Activated T-cell treated with anti-CD3 and anti-CD28 coated beads, Interleukin-2, amount 50 U/mL, for 4 hours (primary cell): ENCODE data around the gene TMEM130. TPM values are rescaled to one million over a fixed set of nuclear protein-coding genes. Genes with fewer than 3 reads are reported as not detected.
A peak's percentile ranks its signal among the peaks of the same experiment; 100 is the strongest.

Experiments
- ATAC-seq, 2 donors: fragments of 200-7000 bp; cut with Tn5 transposase; one replicate each; pipeline ENCODE4 v1.10.0; 2021
- DNase-seq: peaks from one replicate; pipeline ENCODE4 v3.0.0-alpha.2; 2020
- H3K27me3 Mint-ChIP-seq: one replicate; pipeline ENCODE4 v1.8.0; 2021; ENCODE audit warnings: low read depth, mixed read lengths
- H3K36me3 Mint-ChIP-seq: one replicate; pipeline ENCODE4 v1.8.0; 2022; ENCODE audit warnings: mixed read lengths; ENCODE audit not compliant: insufficient read depth
- H3K4me1 Mint-ChIP-seq: one replicate; pipeline ENCODE4 v1.8.0; 2021; ENCODE audit warnings: low read depth, mixed read lengths
- H3K4me3 Mint-ChIP-seq: one replicate; pipeline ENCODE4 v1.8.0; 2021; ENCODE audit warnings: mild to moderate bottlenecking, moderate library complexity, mixed read lengths
- H3K9me3 Mint-ChIP-seq: one replicate; pipeline ENCODE4 v1.8.0; 2021; ENCODE audit warnings: mixed read lengths
- total RNA-seq, 3 donors: library from RNA; stranded (reverse); gene quantifications; one replicate each; pipeline ENCODE4 v1.2.1, GENCODE V29; 2021

Gene TMEM130
- total RNA-seq, 3 donors from 2014 or later, result not detected

- H3K9me3 Mint-ChIP-seq, result no peaks in the 10 kb centered on the region
- H3K36me3 Mint-ChIP-seq, result no peaks in the 10 kb centered on the region
- no peak overlapping the region for H3K4me3 Mint-ChIP-seq
- ATAC-seq (peak; percentile 71 to 75), DNase-seq (peak; percentile 68)
- no peaks in the 10 kb centered on the region for H3K4me1 Mint-ChIP-seq
- H3K27me3 Mint-ChIP-seq, result peaks cover 16% of the 10 kb centered on the region
These were observed 28.4 kb downstream of the TMEM130 start for GRCh38 chr7:98841179-98841997.

GRCh38 chr7:98840722-98841121 lies 29.1 kb downstream of the TMEM130 start:
- Mint-ChIP-seq H3K36me3 (no peaks in the 10 kb centered on the region), H3K9me3 (no peaks in the 10 kb centered on the region), H3K27me3 (peaks cover 18% of the 10 kb centered on the region), H3K4me3 (no peak overlapping the region), H3K4me1 (no peaks in the 10 kb centered on the region)
- ATAC-seq (no peak), DNase-seq (no peak)

GRCh38 chr7:98840096-98840495 lies 29.7 kb downstream of the TMEM130 start:
- Mint-ChIP-seq H3K4me3 (no peak overlapping the region), H3K27me3 (peaks cover 18% of the 10 kb centered on the region), H3K4me1 (no peaks in the 10 kb centered on the region), H3K36me3 (no peaks in the 10 kb centered on the region), H3K9me3 (no peaks in the 10 kb centered on the region)
- no peak for DNase-seq
- ATAC-seq, result no peak

- Mint-ChIP-seq H3K9me3 (no peaks in the 10 kb centered on the region), H3K27me3 (peaks cover 23% of the 10 kb centered on the region), H3K36me3 (no peaks in the 10 kb centered on the region), H3K4me1 (no peaks in the 10 kb centered on the region), H3K4me3 (no peak overlapping the region)
- DNase-seq (no peak), ATAC-seq (no peak)
These were observed 32.2 kb downstream of the TMEM130 start for GRCh38 chr7:98837630-98837972.

GRCh38 chr7:98836811-98837629 lies 32.8 kb downstream of the TMEM130 start:
- Mint-ChIP-seq H3K9me3 (no peaks in the 10 kb centered on the region), H3K36me3 (no peaks in the 10 kb centered on the region), H3K4me3 (no peak overlapping the region), H3K27me3 (peaks cover 23% of the 10 kb centered on the region), H3K4me1 (no peaks in the 10 kb centered on the region)
- no peak for ATAC-seq
- DNase-seq, result no peak

- Mint-ChIP-seq H3K36me3 (no peaks in the 10 kb centered on the region), H3K4me1 (no peaks in the 10 kb centered on the region), H3K4me3 (no peak overlapping the region), H3K9me3 (no peaks in the 10 kb centered on the region), H3K27me3 (peaks cover 21% of the 10 kb centered on the region)
- no peak for DNase-seq
- no peak for ATAC-seq
These were observed 34.9 kb downstream of the TMEM130 start for GRCh38 chr7:98834949-98835348.

GRCh38 chr7:98833022-98833421 lies 36.8 kb downstream of the TMEM130 start:
- H3K9me3 Mint-ChIP-seq, result no peaks in the 10 kb centered on the region
- DNase-seq (no peak), ATAC-seq (no peak)
- no peak overlapping the region for H3K4me3 Mint-ChIP-seq
- no peaks in the 10 kb centered on the region for H3K4me1 Mint-ChIP-seq
- H3K27me3 Mint-ChIP-seq, result peaks cover 22% of the 10 kb centered on the region
- no peaks in the 10 kb centered on the region for H3K36me3 Mint-ChIP-seq

- ATAC-seq (no peak), DNase-seq (peak; percentile 24)
- Mint-ChIP-seq H3K4me1 (no peaks in the 10 kb centered on the region), H3K36me3 (no peaks in the 10 kb centered on the region), H3K9me3 (no peaks in the 10 kb centered on the region), H3K27me3 (peaks cover 21% of the 10 kb centered on the region), H3K4me3 (no peak overlapping the region)
These were observed 38.1 kb downstream of the TMEM130 start for GRCh38 chr7:98831641-98832221.

GRCh38 chr7:98830972-98831548 lies 38.8 kb downstream of the TMEM130 start:
- ATAC-seq (no peak), DNase-seq (no peak)
- H3K27me3 Mint-ChIP-seq, result peaks cover 20% of the 10 kb centered on the region
- no peaks in the 10 kb centered on the region for H3K9me3 Mint-ChIP-seq
- H3K4me3 Mint-ChIP-seq, result no peak overlapping the region
- H3K4me1 Mint-ChIP-seq, result no peaks in the 10 kb centered on the region
- no peaks in the 10 kb centered on the region for H3K36me3 Mint-ChIP-seq

- H3K9me3 Mint-ChIP-seq, result no peaks in the 10 kb centered on the region
- no peak for DNase-seq
- no peaks in the 10 kb centered on the region for H3K36me3 Mint-ChIP-seq
- H3K4me1 Mint-ChIP-seq, result no peaks in the 10 kb centered on the region
- H3K27me3 Mint-ChIP-seq, result peaks cover 14% of the 10 kb centered on the region
- ATAC-seq, result no peak
- H3K4me3 Mint-ChIP-seq, result no peak overlapping the region
These were observed 41.4 kb downstream of the TMEM130 start for GRCh38 chr7:98828368-98828767.

- no peaks in the 10 kb centered on the region for H3K4me1 Mint-ChIP-seq
- DNase-seq, result no peak
- no peak for ATAC-seq
- H3K27me3 Mint-ChIP-seq, result peaks cover 12% of the 10 kb centered on the region
- H3K9me3 Mint-ChIP-seq, result no peaks in the 10 kb centered on the region
- no peak overlapping the region for H3K4me3 Mint-ChIP-seq
- H3K36me3 Mint-ChIP-seq, result no peaks in the 10 kb centered on the region
These were observed 42.6 kb downstream of the TMEM130 start for GRCh38 chr7:98827258-98827657.

GRCh38 chr7:98826811-98827231 lies 43.0 kb downstream of the TMEM130 start:
- Mint-ChIP-seq H3K4me3 (no peak overlapping the region), H3K4me1 (no peaks in the 10 kb centered on the region), H3K27me3 (peaks cover 12% of the 10 kb centered on the region), H3K9me3 (no peaks in the 10 kb centered on the region), H3K36me3 (no peaks in the 10 kb centered on the region)
- ATAC-seq (no peak), DNase-seq (no peak)

- DNase-seq, result no peak
- ATAC-seq, result no peak
- Mint-ChIP-seq H3K9me3 (no peaks in the 10 kb centered on the region), H3K4me1 (no peaks in the 10 kb centered on the region), H3K27me3 (peaks cover 12% of the 10 kb centered on the region), H3K4me3 (no peak overlapping the region), H3K36me3 (no peaks in the 10 kb centered on the region)
These were observed 43.4 kb downstream of the TMEM130 start for GRCh38 chr7:98826387-98826786.

GRCh38 chr7:98823226-98823625 lies 46.6 kb downstream of the TMEM130 start:
- Mint-ChIP-seq H3K27me3 (peaks cover 4% of the 10 kb centered on the region), H3K36me3 (no peaks in the 10 kb centered on the region), H3K4me1 (no peaks in the 10 kb centered on the region), H3K9me3 (no peaks in the 10 kb centered on the region), H3K4me3 (no peak overlapping the region)
- DNase-seq (no peak), ATAC-seq (no peak)
